GM21528 (cell line): ENCODE measurements around the gene YIF1B.

ENCODE experiments used
- ATAC-seq: cut with Tn5 transposase; IDR thresholded peaks from one replicate; pipeline ENCODE4 v1.9.1; 2021; ENCODE audit warnings: mild to moderate bottlenecking, moderate library complexity; ENCODE audit not compliant: unreplicated experiment, low FRiP score

Gene YIF1B

DNA sequence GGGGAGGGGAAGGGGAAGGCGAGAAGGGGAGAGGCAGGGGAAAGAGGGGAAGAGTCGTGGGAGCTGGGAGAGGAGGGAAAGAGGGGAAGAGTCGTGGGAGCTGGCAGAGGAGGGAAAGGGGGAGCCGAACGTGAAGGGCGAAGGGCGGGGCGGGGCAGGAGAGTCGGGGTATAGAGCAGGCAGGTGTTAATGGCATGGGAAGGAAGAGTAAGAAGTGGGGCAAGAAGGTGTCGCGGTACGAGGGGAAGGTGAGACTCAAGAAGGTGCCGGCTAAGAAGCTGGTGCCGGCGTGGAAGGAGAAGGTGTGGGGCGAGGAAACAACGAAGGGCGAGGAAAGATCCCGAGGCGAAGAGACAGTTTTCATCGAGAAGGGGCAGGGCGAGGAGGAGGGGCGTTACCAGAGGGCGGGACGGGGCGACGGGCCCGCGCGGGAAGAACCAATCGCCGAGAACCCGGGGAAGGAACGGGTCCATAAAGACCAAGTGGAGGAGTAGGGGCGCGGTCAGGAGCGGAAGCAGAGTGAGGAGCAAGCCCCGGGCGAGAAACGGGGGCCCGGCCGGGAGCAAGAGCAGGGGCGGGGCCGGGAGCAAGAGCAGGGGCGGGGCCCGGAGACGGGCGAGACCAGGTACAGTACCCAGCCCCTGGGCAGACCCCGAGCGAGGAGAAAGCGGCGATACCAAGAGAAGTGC is 20.3 kb upstream of the YIF1B start:
- ATAC-seq: peak; percentile 54

DNA sequence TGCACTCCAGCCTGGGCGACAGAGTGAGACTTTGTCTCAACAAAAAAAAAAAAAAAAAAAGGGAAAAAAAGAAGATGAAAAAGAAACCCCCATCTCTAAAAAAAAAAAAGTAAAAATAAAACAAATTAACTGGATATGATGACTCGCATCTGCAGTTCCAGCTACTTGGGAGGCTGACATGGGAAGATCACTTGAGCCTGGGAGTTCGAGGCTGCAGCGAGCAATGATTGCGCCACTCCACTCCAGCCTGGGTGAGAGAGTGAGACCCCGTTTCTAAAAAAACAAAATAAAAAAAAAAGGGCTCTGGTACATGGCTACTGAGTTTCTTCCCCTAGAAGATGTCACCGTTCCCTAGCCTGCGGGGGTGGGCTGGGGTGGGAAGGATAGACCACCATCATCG is 17.5 kb upstream of the YIF1B start:
- no peak for ATAC-seq

DNA sequence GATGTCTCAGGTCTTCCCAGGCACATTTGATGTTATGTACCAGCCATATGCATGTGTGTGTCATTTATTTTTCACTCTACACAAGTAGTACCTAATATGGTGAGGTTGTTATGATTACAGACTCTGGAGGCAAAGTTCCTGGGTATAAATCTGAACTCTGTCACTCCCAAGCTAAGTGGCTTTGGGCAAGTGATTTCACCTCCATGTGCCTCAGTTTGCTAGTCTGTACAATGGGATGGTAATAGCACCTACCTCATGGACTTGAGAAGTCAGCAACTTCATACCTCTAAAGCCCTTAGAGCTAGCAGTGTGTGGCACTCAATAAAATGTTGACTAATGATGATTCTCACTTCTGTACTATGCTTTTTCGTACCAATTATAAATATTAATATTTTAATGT is 16.0 kb upstream of the YIF1B start:
- no peak for ATAC-seq

DNA sequence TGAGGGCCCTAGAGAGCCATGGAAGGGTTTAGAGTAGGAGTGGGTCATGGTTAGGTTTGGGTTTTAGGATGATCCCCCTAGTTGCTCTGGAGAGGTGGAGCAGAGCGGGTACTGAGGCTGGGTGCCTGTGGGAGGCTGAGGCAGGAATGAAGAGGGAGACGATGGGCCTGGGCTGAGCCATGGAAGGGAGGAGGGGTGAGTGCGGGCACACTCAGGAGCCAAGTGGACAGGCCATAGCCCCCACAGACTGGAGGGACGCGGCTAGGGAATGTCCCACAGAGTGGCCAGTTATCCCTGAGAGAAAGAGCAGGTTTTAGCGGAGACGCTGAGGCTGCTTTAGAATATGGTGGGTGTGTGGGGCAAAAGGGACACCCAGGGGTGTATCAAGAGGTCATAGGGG is 13.9 kb upstream of the YIF1B start:
- no peak for ATAC-seq

DNA sequence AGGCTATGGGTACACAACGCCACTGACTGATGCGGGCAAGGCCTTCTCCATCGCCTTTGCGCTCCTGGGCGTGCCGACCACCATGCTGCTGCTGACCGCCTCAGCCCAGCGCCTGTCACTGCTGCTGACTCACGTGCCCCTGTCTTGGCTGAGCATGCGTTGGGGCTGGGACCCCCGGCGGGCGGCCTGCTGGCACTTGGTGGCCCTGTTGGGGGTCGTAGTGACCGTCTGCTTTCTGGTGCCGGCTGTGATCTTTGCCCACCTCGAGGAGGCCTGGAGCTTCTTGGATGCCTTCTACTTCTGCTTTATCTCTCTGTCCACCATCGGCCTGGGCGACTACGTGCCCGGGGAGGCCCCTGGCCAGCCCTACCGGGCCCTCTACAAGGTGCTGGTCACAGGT is 10.8 kb upstream of the YIF1B start:
- no peak for ATAC-seq

DNA sequence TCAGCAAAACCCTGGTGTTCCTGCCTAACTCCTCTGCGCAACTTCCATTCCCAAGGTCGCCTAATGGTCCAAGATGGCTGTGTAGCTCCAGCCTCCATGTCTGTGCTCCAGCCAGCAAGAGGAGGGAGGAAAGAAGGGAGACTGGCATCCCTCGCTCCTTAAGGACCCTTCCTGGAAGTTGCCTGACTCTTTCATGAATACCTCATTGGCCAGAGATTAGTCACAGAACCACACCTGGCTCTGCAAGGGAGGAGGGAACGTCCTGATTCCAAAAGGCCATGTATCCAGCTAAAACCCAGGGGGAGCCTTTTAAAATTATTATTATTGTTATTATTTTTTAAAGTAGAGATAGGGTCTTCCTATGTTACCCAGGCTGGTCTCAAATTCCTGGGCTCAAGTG is 8.7 kb upstream of the YIF1B start:
- ATAC-seq: no peak

DNA sequence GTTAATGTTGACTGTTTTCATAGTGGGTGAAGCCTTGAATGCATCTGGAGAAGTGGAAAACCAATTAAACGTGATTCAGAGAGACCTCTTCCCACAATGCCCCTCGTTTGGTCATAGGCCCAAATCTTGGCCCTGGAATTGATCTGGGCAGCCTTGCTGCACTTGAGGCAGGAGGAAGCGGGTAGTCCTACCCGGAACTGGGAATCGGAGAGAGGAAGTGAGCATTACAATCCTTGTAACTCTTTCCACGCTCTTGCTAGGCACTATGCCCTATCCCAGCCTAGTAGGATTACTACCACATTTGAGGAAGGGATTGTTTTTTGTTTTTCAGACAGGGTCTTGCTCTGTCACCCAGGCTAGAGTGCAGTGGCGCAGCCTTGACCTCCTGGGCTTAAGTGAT is 7.5 kb upstream of the YIF1B start:
- ATAC-seq: no peak

DNA sequence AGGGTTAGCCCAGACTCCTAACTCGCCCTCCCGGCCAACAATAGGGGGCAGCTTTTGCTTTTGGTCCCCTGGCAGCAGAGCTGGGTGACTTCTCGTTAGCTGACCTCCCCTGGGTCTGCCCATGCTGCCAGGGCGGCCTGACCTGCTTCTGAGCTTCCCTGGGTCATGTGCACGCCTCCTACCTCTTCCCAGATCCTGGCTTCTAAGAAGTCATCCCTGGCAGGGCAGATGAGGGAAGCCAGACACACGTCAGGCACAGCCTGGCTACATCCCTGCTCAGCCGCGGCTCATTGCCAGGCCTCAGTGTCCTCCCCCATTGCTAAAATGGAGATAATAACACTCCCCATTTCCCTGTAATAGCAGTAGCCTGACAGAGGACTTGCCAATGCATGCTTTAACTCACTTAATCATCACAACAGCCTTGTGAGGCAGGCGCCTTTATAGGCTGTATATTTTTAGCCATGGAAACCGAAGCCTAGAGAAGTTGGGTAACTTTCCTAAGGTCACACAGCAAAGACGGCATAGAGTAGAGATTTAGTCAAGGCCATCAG is 6.0 kb upstream of the YIF1B start:
- ATAC-seq: no peak

DNA sequence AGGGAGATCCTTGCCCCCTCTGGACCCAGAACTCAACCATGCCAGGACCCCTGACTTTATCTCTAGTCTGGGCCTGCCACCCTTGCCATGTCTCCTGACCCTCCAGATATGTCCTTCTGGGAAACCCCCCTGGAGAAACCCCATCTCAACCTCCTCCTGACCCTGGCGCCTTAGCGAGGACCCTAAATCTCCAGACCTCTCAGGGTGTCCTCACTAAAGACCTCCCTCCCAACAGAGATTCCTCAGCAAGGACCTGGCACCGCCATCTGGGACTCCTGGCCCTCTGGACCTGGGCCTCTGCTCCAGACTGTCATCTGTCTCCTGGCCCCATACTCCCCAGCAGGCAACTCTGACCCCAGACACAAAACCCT is 5.2 kb upstream of the YIF1B start:
- ATAC-seq: no peak

DNA sequence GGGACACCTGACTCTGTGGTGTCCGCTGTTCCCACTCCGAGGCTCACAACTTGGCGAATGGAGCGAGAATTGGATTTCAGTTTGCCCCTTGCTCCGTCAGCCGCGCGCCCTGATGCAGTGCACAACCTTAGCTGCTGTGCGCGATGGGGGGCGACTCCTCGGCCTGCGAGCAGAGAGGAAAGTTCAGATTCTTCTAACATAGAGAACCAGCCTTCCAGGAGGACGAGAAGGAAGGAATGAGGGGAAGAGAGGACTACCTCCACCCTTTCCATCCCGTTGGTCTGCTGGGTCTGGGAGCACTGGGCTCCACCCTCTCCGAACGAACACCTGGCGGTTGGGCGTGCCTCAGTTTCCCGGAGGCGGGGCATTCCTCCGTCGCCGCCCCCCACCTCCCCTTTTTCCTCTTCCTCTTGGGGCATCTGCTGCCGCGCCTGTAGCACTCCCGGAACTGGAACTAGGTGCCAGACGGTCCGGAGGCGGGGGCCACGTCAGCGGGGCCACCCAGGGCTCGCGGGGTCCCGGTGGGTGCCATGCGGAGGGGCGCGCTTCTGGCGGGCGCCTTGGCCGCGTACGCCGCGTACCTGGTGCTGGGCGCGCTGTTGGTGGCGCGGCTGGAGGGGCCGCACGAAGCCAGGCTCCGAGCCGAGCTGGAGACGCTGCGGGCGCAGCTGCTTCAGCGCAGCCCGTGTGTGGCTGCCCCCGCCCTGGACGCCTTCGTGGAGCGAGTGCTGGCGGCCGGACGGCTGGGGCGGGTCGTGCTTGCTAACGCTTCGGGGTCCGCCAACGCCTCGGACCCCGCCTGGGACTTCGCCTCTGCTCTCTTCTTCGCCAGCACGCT is 3.9 kb upstream of the YIF1B start, which contains the start of gene KCNK6:
KCNK6 (plus strand) TSS at position 425 of the 838 bp plus-strand sequence; CDS start at position 531, 106 bp downstream.
- ATAC-seq: no peak

DNA sequence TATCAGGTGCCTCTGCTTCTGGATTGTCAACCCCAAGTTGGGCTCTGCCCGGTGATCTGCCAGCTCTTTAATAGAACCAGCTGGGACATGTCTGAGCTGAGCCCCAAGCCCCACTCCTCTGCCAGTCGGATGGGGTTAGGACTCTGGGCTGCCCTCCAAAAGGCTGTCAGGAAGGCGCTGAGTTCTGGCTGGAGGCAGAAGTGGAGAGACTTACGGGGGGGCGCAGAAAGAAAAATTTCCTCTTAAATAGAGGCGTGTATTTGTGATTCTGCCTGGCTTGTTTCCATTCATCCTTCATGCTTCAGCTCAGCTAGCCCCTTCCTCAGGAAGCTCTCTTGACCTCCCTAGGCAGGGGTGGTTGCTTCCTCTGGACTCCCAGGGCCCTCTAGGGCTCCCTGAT is 2.9 kb upstream of the YIF1B start:
- ATAC-seq: no peak

DNA sequence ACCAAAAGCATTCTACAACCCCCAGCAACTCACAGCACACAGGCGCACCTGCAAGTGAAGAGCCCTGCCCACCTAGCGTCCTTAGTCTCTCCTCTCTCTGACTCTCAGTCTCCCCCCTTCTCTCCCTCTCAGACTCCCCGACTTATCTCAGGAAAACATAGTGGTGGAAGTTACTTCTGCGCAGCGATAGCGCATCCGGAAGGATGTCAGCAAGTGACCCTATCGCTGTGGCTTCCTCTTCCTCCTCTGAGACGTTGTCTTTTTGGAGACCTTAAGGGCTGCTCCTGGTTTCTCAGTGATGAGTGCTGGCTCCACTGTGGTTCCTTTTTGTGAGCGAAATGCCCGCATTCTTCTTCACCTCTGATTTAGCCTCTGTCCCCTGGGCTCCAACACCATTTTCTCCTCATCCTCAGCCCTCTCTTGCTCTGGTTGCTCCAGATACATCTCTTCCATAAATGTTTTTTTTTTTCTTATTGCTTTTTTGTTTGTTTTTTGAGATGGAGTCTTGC is 1.4 kb upstream of the YIF1B start:
- no peak for ATAC-seq

DNA sequence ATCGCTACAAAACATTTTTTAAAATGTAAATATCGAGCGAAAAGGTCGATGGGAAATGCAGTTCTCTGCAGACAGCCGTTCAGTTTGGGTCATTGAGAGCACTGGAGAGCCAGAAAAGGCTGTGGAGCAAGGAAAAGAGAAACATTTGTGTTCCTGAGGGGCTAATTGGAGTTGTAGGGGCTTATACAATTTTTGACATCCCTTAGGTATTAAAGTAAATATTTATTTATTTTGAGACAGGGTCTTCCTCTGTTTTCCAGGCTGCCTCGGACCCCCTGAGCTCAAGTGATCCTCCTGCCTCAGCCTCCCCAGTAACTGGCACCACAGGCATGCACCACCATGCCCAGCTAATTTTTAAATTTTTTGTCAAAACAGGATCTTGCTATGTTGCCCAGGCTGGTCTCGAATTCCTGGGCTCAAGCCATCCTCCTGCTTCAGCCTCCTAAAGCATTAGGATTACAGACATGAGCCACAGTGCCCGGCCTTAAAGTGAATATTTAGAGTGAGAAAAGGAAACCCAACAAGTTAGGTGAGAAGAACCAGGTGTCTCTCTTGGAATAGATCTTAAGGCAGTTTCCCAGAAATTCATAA is 825 bp upstream of the YIF1B start:
- ATAC-seq: no peak

DNA sequence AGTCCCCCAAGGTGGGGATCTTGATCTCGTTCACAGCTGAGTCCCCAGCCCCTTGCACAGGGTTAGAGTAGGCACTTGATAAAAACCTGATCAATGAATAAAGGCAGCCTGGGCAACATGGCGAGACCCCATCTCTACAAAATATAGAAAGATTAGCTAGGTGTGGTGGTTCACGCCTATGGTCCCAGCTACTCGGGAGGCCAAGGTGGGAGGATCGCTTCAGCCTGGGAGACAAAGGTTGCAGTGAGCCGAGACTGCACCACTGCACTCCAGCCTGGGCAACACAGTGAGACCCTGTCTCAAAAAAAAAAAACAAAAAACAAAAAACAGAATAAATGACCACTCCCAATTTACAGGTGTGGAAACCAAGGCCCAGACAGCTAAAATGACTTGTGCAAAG is 4.8 kb downstream of the YIF1B start:
- no peak for ATAC-seq

DNA sequence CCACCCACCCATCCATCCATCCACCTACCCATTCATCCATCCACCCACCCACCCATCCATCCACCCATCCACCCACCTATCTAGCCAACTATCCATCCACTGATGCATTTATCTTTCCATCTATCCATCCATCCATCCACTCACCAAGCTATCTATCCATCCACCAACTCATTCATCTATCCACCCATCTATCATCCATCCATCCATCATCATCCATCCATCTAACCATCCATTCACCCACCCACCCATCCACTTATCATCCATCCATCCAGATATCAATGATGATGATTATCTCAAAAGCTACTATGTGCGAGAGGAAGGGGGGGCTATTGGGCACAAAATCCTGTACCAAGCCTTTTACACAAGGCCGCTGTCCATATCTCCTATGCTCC is 5.5 kb downstream of the YIF1B start:
- no peak for ATAC-seq

DNA sequence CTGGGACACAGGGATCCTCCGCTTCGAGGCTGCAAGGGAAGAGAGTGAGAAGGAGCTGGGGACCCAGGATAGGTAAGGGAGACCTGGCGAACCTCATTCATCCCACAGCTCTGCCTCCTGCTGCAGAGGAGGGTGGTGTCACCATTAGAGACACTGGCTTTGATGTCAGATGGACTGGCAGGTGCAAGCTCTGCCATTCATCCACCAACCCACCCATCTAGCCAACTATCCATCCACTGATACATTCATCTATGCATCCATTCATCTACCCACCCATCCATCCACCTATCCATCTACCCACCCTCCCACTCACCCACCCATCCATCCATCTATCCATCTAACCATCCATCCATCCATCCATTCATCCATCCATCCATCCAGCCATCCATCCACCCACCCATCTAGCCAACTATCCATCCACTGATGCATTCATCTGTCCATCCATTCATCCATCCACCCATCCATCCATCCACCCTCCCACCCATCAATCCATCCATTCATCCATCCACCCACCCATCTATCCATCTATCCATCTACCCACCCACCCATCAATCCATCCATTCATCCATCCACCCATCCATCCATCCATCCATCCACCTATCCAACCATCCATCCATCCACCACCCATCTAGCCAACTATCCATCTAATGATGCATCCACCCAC is 6.0 kb downstream of the YIF1B start:
- no peak for ATAC-seq

DNA sequence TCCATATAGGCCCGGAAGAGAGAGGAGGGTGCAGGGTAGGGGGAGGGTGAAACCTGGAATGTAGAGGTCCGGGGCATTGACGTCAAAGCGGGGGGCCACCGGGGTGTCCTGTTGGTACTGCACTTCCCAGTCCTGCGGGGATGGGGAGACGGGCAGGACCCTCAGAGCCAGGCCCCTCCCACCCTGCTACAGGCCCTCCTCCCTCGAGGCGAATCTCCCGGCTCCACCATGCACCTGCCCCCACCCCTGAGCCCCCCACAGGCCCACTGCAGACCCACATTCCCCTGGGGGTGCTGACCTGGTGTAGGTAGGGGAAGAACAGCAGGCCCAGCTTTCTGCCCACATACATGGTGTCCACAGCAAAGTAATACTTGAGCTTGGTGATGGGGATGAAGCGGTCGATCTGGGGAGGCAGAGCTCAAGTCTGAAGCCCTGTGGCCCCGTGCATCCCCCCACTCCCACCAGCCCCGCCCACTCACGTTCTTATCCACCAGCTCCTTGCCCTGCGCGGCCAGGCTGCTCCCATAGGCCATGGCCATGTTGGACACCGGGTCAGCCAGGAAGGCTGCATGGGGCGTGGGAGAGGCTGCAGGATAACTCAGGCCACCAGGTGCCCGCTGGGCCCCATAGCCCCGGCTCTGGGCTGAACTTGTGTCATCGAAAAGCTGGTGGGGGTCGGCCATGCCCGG is 6.7 kb downstream of the YIF1B start:
- ATAC-seq: no peak

DNA sequence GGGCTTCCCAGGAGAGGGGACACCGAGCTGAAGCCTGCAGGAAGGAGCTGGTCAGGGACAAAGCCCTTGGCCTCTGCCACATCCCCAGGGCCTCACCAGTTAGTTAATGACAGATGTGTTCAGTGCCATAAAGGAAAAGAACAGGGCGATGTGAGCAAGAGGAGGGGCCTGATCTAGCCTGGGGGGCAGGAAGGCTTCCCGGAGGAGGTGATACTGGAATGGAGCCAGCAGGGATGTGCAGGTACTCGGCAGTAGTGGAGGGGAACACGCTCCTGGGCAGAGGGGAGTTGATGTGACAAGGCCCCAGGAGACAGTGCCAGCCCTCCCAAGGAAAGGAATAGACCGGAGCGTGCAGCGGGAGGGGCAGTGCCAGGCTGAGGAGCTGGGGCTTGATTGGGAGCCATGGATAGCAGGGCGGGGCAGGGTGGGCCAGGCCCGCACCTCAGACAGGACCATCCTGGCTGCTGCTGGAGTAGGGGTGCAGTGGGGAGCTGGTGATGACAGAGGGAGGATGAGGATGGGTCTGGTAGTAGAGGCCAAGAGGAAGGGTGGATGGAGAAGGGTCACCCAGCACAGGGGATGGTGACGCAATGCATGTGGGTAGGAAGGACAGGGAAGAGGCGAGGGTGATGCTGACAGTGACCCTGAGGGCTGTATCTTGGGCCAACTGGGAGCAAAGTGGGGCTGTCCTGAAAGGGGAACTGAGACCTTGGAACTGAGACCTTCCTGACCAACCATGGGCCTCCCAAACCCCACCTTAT is 7.6 kb downstream of the YIF1B start:
- ATAC-seq: no peak

DNA sequence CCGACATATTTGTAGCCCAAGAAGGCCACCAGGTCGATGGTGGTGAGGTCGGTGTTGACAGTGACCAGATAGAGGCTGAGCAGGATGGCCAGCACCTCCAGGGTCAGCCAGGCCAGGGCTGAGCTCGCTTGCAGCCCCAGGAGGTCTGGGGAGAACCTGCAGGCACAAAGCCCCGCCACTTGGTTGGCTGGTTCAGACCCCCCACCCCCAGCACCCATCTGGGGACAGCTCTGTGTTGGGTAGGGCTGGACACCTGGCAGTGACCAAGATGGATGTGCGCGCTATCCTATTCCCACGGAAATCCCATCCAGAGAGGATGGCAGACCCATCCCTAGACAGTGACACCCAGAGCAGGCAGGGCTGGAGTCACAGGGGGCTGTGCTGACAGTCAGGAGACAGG is 8.2 kb downstream of the YIF1B start:
- no peak for ATAC-seq
